ENCODE measurements around the gene PAFAH1B1. TPM values are rescaled to one million over a fixed set of nuclear protein-coding genes. Genes with fewer than 3 reads are reported as not detected.

The PAFAH1B1 gene
- total and polyA plus RNA-seq, 2 donors (not counting 1 experiment from before 2014, with no cell fraction given), result 41.4 to 170 TPM

DNA sequence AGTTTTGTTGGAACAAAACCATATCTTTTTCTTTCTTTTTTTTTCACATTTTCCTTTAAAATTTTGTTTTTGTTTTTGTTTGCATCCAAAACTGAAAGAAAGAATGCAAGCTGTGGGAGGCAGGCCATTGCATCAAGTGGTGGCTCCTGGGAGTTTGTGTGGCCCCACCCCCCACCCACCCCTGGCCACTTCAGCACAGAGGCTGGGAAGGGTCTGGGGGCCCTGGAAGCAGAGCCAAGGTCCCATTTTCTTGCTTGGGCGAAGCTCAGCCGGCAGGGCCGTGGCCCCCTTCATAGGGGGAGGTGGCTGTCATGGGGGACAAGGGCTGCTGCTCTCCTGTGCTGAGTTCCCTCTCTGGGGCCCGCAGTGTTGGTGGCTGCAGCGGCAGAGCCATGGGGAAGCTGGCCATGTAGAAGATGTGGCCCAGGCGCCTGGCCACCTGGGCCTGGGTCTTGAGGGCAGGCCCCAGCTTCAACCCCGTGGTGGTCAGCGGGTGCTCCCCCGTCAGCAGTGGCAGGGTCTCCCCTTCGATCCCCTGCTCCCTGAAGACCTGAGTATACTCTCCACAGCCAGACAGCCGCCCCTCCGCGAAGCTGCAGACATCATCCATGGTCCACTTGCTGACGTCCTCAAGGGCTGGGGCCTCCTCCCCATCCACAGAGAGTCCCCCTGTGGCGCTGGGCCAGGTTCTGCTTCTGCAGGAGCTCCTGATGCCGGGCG lies 19.8 kb downstream of the PAFAH1B1 start:
- H3K36me3 ChIP-seq (replicated peaks in 1 of 2; ENCODE audit: control extremely low read depth in 1 of 2, control insufficient read depth in 1 of 2, extremely low read depth in 1 of 2, insufficient read depth in 2 of 2, low read length in 1 of 2), result peaks cover 0 to 9% of the 10 kb centered on the region in 2 experiments
- H3K9me3 ChIP-seq (ENCODE audit: control extremely low read depth in 1 of 3, control insufficient read depth in 2 of 3, insufficient read depth in 1 of 3, low read length in 2 of 3), result no peaks in the 10 kb centered on the region
- intact Hi-C loops (cut with micrococcal nuclease), result no loop called here
- Mint-ChIP-seq H3K27me3 (no peaks in the 10 kb centered on the region), H3K9me3 (ENCODE audit: insufficient read depth) (no peaks in the 10 kb centered on the region), H3K4me3 (no peak overlapping the region), H3K27ac (no peak overlapping the region), H3K4me1 (peaks cover 54% of the 10 kb centered on the region)
- no peak overlapping the region for H3K4me3 ChIP-seq (ENCODE audit: control extremely low read depth in 1 of 5, extremely low read depth in 1 of 5, insufficient read depth in 1 of 5, low read depth in 2 of 5, low read length in 4 of 5)
- no peak for TF ChIP-seq EZH2 (IDR thresholded peaks at IDR 0.05; ENCODE audit: borderline replicate concordance, insufficient read depth, low read depth, low read length, poor library complexity, severe bottlenecking)
- TF ChIP-seq, protein P1, sequence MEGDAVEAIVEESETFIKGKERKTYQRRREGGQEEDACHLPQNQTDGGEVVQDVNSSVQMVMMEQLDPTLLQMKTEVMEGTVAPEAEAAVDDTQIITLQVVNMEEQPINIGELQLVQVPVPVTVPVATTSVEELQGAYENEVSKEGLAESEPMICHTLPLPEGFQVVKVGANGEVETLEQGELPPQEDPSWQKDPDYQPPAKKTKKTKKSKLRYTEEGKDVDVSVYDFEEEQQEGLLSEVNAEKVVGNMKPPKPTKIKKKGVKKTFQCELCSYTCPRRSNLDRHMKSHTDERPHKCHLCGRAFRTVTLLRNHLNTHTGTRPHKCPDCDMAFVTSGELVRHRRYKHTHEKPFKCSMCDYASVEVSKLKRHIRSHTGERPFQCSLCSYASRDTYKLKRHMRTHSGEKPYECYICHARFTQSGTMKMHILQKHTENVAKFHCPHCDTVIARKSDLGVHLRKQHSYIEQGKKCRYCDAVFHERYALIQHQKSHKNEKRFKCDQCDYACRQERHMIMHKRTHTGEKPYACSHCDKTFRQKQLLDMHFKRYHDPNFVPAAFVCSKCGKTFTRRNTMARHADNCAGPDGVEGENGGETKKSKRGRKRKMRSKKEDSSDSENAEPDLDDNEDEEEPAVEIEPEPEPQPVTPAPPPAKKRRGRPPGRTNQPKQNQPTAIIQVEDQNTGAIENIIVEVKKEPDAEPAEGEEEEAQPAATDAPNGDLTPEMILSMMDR (IDR thresholded peaks at IDR 0.05), result no peak
- ATAC-seq (ENCODE audit: low read depth), result no peak
- peaks cover 99% of the 10 kb centered on the region for H4K20me1 ChIP-seq (ENCODE audit: control insufficient read depth, insufficient read depth, low read length, poor library complexity, severe bottlenecking)
- H3K4me1 ChIP-seq (ENCODE audit: control insufficient read depth in 2 of 2, insufficient read depth in 2 of 2, low read length in 2 of 2), result peaks cover 3% of the 10 kb centered on the region in 2 donors
- no peaks in the 10 kb centered on the region for H3K27me3 ChIP-seq (replicated peaks in 1 of 4; ENCODE audit: control extremely low read depth in 1 of 4, control insufficient read depth in 3 of 4, insufficient read depth in 4 of 4, low read length in 3 of 4)
- no peak overlapping the region for H3K4me2 ChIP-seq (replicated peaks; ENCODE audit: low read depth, low read length, poor library complexity, severe bottlenecking)
- no peak overlapping the region for H3K9ac ChIP-seq (ENCODE audit: low read length)
- peaks cover 99% of the 10 kb centered on the region for H3K79me2 ChIP-seq (ENCODE audit: control insufficient read depth, insufficient read depth, low read length)
- no peak overlapping the region for H3K27ac ChIP-seq (ENCODE audit: low read length in 2 of 2)
- CTCF ChIA-PET, result interaction anchor here (1.5 kb wide), 1 partner anchor 12 kb away, joined by 7 read pairs; no protein-coding TSS in a partner anchor
- no peak for DNase-seq
- H2AFZ ChIP-seq (ENCODE audit: insufficient read depth, low read depth, low read length, poor library complexity, severe bottlenecking), result no peak overlapping the region
- POLR2A ChIA-PET, result no interaction called here
- 96% methylated on average over 16 of the region's 17 CpGs for WGBS (ENCODE audit: insufficient coverage)

DNA sequence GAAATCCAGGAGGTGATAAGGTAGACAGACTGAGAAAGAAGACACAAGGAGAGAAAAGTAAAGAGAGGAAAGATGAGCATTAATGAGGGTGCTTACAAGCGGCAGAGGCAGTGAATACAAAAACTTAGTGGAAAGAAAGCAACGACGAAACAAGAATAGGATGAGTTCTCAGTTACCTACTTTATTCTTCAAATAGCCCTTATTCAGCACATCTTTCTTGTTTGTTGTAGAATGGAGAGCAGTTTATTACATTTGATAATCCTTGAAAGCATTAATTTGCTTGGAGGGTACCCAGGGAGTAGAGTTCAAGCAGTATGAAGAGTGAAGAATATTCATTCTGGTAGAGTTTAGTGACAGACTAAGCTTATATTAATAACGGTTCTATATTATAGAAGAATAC lies 22.4 kb downstream of the PAFAH1B1 start:
- H3K9me3 ChIP-seq (ENCODE audit: control extremely low read depth in 1 of 3, control insufficient read depth in 2 of 3, insufficient read depth in 1 of 3, low read length in 2 of 3), result no peaks in the 10 kb centered on the region
- H2AFZ ChIP-seq (ENCODE audit: insufficient read depth, low read depth, low read length, poor library complexity, severe bottlenecking), result no peak overlapping the region
- DNase-seq (no peak), ATAC-seq (ENCODE audit: low read depth) (no peak)
- H3K79me2 ChIP-seq (ENCODE audit: control insufficient read depth, insufficient read depth, low read length), result peaks cover 98% of the 10 kb centered on the region
- H3K27ac ChIP-seq (ENCODE audit: low read length in 2 of 2), result no peak overlapping the region
- H3K9me3 Mint-ChIP-seq (ENCODE audit: insufficient read depth), result no peaks in the 10 kb centered on the region
- peaks cover 0 to 3% of the 10 kb centered on the region in 2 donors for H3K4me1 ChIP-seq (ENCODE audit: control insufficient read depth in 2 of 2, insufficient read depth in 2 of 2, low read length in 2 of 2)
- no CpG with 5 or more reads among the region's 4 CpGs for WGBS (ENCODE audit: insufficient coverage)
- H3K27me3 Mint-ChIP-seq, result no peaks in the 10 kb centered on the region
- POLR2A ChIA-PET, result no interaction called here
- H3K9ac ChIP-seq (ENCODE audit: low read length), result no peak overlapping the region
- no peak overlapping the region for H3K4me2 ChIP-seq (replicated peaks; ENCODE audit: low read depth, low read length, poor library complexity, severe bottlenecking)
- H3K27ac Mint-ChIP-seq, result no peak overlapping the region
- intact Hi-C loops (cut with micrococcal nuclease), result no loop called here
- no peak overlapping the region for H3K4me3 Mint-ChIP-seq
- peaks cover 39% of the 10 kb centered on the region for H3K4me1 Mint-ChIP-seq
- H3K4me3 ChIP-seq (ENCODE audit: control extremely low read depth in 1 of 5, extremely low read depth in 1 of 5, insufficient read depth in 1 of 5, low read depth in 2 of 5, low read length in 4 of 5), result no peak overlapping the region
- peaks cover 0 to 9% of the 10 kb centered on the region in 2 experiments for H3K36me3 ChIP-seq (replicated peaks in 1 of 2; ENCODE audit: control extremely low read depth in 1 of 2, control insufficient read depth in 1 of 2, extremely low read depth in 1 of 2, insufficient read depth in 2 of 2, low read length in 1 of 2)
- TF ChIP-seq, protein P1 (IDR thresholded peaks at IDR 0.05), result no peak
- H4K20me1 ChIP-seq (ENCODE audit: control insufficient read depth, insufficient read depth, low read length, poor library complexity, severe bottlenecking), result peaks cover 96% of the 10 kb centered on the region
- H3K27me3 ChIP-seq (replicated peaks in 1 of 4; ENCODE audit: control extremely low read depth in 1 of 4, control insufficient read depth in 3 of 4, insufficient read depth in 4 of 4, low read length in 3 of 4), result no peaks in the 10 kb centered on the region
- CTCF ChIA-PET, result no interaction called here

Data from B cell (primary cell).